IMR-90 (cell line): ENCODE results near the gene RSU1. TPM values are rescaled to one million over a fixed set of nuclear protein-coding genes. Genes with fewer than 3 reads are reported as not detected.

ENCODE experiments used
- ATAC-seq: fragments of 200-7000 bp; cut with Tn5 transposase; 2 replicates; pipeline ENCODE4 v1.9.1; 2020; ENCODE audit warnings: low read depth, mild to moderate bottlenecking, moderate library complexity
- BruUV-seq: library from RNA; stranded (reverse); fragments of 400-500 nt; replicated peaks from 2 replicates; lab custom pipeline; 2021; lab: Mats Ljungman, UMichigan
- CTCF ChIA-PET: fragments of 300-600 bp; formaldehyde crosslinking; extraction: SDS; loops from one replicate; lab custom pipeline; 2021; ENCODE audit warnings: antibody characterized with exemption; lab: Yijun Ruan, JAX
- POLR2A ChIA-PET: fragments of 300-600 bp; sonication (Branson Sonifier 250); formaldehyde crosslinking; loops from one replicate; lab custom pipeline; 2022; ENCODE audit warnings: antibody characterized with exemption; ENCODE audit not compliant: unreplicated experiment; lab: Charles Lee
- DNase-seq: peaks from one replicate; pipeline ENCODE4 v3.0.0; 2013
- H2AFZ ChIP-seq: replicated peaks from 2 replicates; pipeline ENCODE3; 2013; ENCODE audit warnings: low read length, mild to moderate bottlenecking; ENCODE audit not compliant: poor library complexity
- H2AK5ac ChIP-seq: 2 replicates; pipeline ENCODE4 v1.6.1; 2013; ENCODE audit warnings: low read depth, low read length, inconsistent platforms
- H2AK9ac ChIP-seq: replicated peaks from 2 replicates; pipeline ENCODE3; 2013; ENCODE audit warnings: mild to moderate bottlenecking, low read depth, low read length, moderate library complexity; ENCODE audit not compliant: poor library complexity
- H2BK120ac ChIP-seq: 2 replicates; pipeline ENCODE4 v1.6.1; 2013; ENCODE audit warnings: low read depth, low read length, inconsistent platforms
- H2BK15ac ChIP-seq: 3 replicates; pipeline ENCODE4 v1.6.1; 2013; ENCODE audit warnings: low read depth, low read length, inconsistent platforms
- H2BK20ac ChIP-seq: 2 replicates; pipeline ENCODE4 v1.6.1; 2013; ENCODE audit warnings: low read depth, mild to moderate bottlenecking, inconsistent platforms, low read length, moderate library complexity
- H2BK5ac ChIP-seq: 2 replicates; pipeline ENCODE4 v1.6.1; 2013; ENCODE audit warnings: mild to moderate bottlenecking, low read depth, low read length, inconsistent platforms; ENCODE audit not compliant: poor library complexity, severe bottlenecking
- H3K14ac ChIP-seq: replicated peaks from 2 replicates; pipeline ENCODE4 v1.6.1; 2013; ENCODE audit warnings: low read depth, low read length, inconsistent platforms
- H3K18ac ChIP-seq: 2 replicates; pipeline ENCODE4 v1.6.1; 2013; ENCODE audit warnings: low read depth, low read length, control low read depth
- H3K23ac ChIP-seq: 2 replicates; pipeline ENCODE4 v1.6.1; 2013; ENCODE audit warnings: low read depth, low read length, inconsistent platforms
- H3K27ac ChIP-seq: 2 replicates; pipeline ENCODE4 v1.5.1; 2013; ENCODE audit warnings: mild to moderate bottlenecking, control low read depth, low read length; ENCODE audit not compliant: insufficient read depth
- H3K27me3 ChIP-seq: 2 replicates; pipeline ENCODE4 v1.6.1; 2013; ENCODE audit warnings: low read length; ENCODE audit not compliant: control insufficient read depth, insufficient read depth
- H3K36me3 ChIP-seq: 2 replicates; pipeline ENCODE4 v1.6.1; 2013; ENCODE audit warnings: low read length, mixed read lengths; ENCODE audit not compliant: control insufficient read depth, insufficient read depth
- H3K4ac ChIP-seq: 2 replicates; pipeline ENCODE4 v1.6.1; 2013; ENCODE audit warnings: low read depth, low read length, inconsistent platforms
- H3K4me1 ChIP-seq: 2 replicates; pipeline ENCODE4 v1.6.1; 2013; ENCODE audit warnings: low read length, mixed read lengths; ENCODE audit not compliant: control insufficient read depth, insufficient read depth
- H3K4me2 ChIP-seq: 2 replicates; pipeline ENCODE4 v1.6.1; 2013; ENCODE audit warnings: low read depth, mild to moderate bottlenecking, control low read depth, low read length, moderate library complexity
- H3K4me3 ChIP-seq: 2 replicates; pipeline ENCODE4 v1.5.1; 2013; ENCODE audit warnings: low read depth, mild to moderate bottlenecking, control low read depth, low read length, moderate library complexity; ENCODE audit not compliant: insufficient read depth
- H3K56ac ChIP-seq: 2 replicates; pipeline ENCODE4 v1.6.1; 2013; ENCODE audit warnings: low read length, inconsistent platforms; ENCODE audit not compliant: insufficient read depth; ENCODE audit errors: extremely low read depth
- H3K79me1 ChIP-seq, 2 experiments: 2 replicates each; pipeline ENCODE4 v1.6.1; 2013; ENCODE audit warnings: low read length in 2 of 2, inconsistent platforms in 1 of 2, low read depth in 1 of 2
- H3K9ac ChIP-seq: 2 replicates; pipeline ENCODE4 v1.6.1; 2013; ENCODE audit warnings: low read depth, low read length, control low read depth
- H3K9me1 ChIP-seq: 2 replicates; pipeline ENCODE4 v1.6.1; 2013; ENCODE audit warnings: low read length, inconsistent platforms; ENCODE audit not compliant: insufficient read depth
- H3K9me3 ChIP-seq: 2 replicates; pipeline ENCODE4 v1.6.1; 2013; ENCODE audit warnings: low read length; ENCODE audit not compliant: control insufficient read depth, insufficient read depth
- H4K20me1 ChIP-seq: 2 replicates; pipeline ENCODE4 v1.6.1; 2013; ENCODE audit warnings: low read length, inconsistent platforms; ENCODE audit not compliant: insufficient read depth
- H4K5ac ChIP-seq: 2 replicates; pipeline ENCODE4 v1.6.1; 2013; ENCODE audit warnings: mild to moderate bottlenecking, low read depth, low read length, control low read depth
- H4K8ac ChIP-seq, 2 experiments: 2 replicates each; pipeline ENCODE4 v1.6.1; 2013; ENCODE audit warnings: low read depth in 2 of 2, low read length in 2 of 2, control low read depth in 1 of 2, inconsistent platforms in 1 of 2
- H4K91ac ChIP-seq: 2 replicates; pipeline ENCODE4 v1.6.1; 2013; ENCODE audit warnings: low read depth, low read length, inconsistent platforms; ENCODE audit not compliant: insufficient read depth
- NFE2L2 ChIP-seq: fragments of 150-350 bp; IDR thresholded peaks from 2 replicates; pipeline ENCODE4 v1.6.1; 2016; ENCODE audit warnings: low read depth, mild to moderate bottlenecking, low read length
- POLR2A ChIP-seq: IDR thresholded peaks from 2 replicates; pipeline ENCODE4 v1.6.1; 2012; ENCODE audit warnings: mild to moderate bottlenecking, low read depth, low read length
- RCOR1 ChIP-seq: IDR thresholded peaks from 2 replicates; pipeline ENCODE4 v1.6.1; 2012; ENCODE audit warnings: mild to moderate bottlenecking, low read length, improper control_type of control experiment; ENCODE audit not compliant: insufficient replicate concordance
- WGBS, 2 experiments: methylation state at CpG; one replicate each; pipeline versions ENCODE4 v1.1.5 to v1.1.7; 2013; ENCODE audit warnings: missing lambda C conversion rate in 2 of 2; ENCODE audit not compliant: insufficient read length in 1 of 2; ENCODE audit errors: extremely low coverage in 2 of 2; 5-methylcytosine and 5-hydroxymethylcytosine counted together
- dilution Hi-C: fragments of 300-500 bp; cut with HindIII; formaldehyde crosslinking; loops from one replicate; pipeline ENCODE4 v1.14.3; 2018; ENCODE audit warnings: low sequenced_read_pairs; ENCODE audit not compliant: unreplicated experiment
- in situ Hi-C: fragments of 300-500 bp; cut with MboI; formaldehyde crosslinking; loops from 3 replicates; pipeline ENCODE4 v1.14.3; 2019; ENCODE audit warnings: low sequenced_read_pairs, inconsistent platforms, mixed read lengths
- intact Hi-C: fragments of 100-400 bp; cut with micrococcal nuclease; formaldehyde crosslinking; loops from 2 replicates; pipeline ENCODE4 v1.10.0; 2022
- polyA plus RNA-seq, 3 experiments: library from polyadenylated mRNA; depleted of rRNA; stranded (reverse); fragments of >200 nt; gene quantifications; 2 replicates each; pipeline ENCODE4 v1.2.3, GENCODE V29; 2012; ENCODE audit warnings: low replicate concordance in 1 of 3
- total RNA-seq: library from RNA; depleted of rRNA; stranded (reverse); fragments of >200 nt; gene quantifications from 2 replicates; pipeline ENCODE4 v1.2.3, GENCODE V29; 2012

RSU1 gene
- total and polyA plus RNA-seq, 2 of the 4 experiments (the other 2 are of a cell fraction) = 134 to 148 TPM

GRCh38 chr10:16566202-16566805 lies 250.9 kb downstream of the RSU1 start:
- intact Hi-C loops = no loop called here
- H3K79me1 ChIP-seq = no peaks in the 10 kb centered on the region
- TF ChIP-seq RCOR1 = no peak
- TF ChIP-seq POLR2A = no peak
- TF ChIP-seq NFE2L2 = no peak
- no peak overlapping the region for H4K91ac ChIP-seq
- H3K56ac ChIP-seq = no peak overlapping the region
- BruUV-seq = no TSS peak
- no peak overlapping the region for H2BK120ac ChIP-seq
- no peak overlapping the region for H2BK15ac ChIP-seq
- H3K27me3 ChIP-seq = no peaks in the 10 kb centered on the region
- no peak overlapping the region for H2BK20ac ChIP-seq
- no peak overlapping the region for H3K4me2 ChIP-seq
- no peak overlapping the region for H3K4ac ChIP-seq
- ChIA-PET POLR2A (no interaction called here), CTCF (interaction anchor here (0.6 kb wide), 1 partner anchor 208 kb away, joined by 3 read pairs; no protein-coding TSS in a partner anchor)
- no peak overlapping the region for H3K23ac ChIP-seq
- no peak overlapping the region for H3K14ac ChIP-seq
- no peaks in the 10 kb centered on the region for H3K36me3 ChIP-seq
- DNase-seq (no peak), ATAC-seq (no peak)
- H4K5ac ChIP-seq = no peak overlapping the region
- no peaks in the 10 kb centered on the region for H3K9me3 ChIP-seq
- H3K27ac ChIP-seq = no peak overlapping the region
- H3K4me1 ChIP-seq = no peaks in the 10 kb centered on the region
- no peak overlapping the region for H4K8ac ChIP-seq
- H2AK5ac ChIP-seq = no peak overlapping the region
- no peak overlapping the region for H2AK9ac ChIP-seq
- no peaks in the 10 kb centered on the region for H3K9me1 ChIP-seq
- no peaks in the 10 kb centered on the region for H4K20me1 ChIP-seq
- in situ Hi-C loops = no loop called here
- no peak overlapping the region for H3K18ac ChIP-seq
- H3K9ac ChIP-seq = no peak overlapping the region
- 38% methylated on average over 5 of the region's 7 CpGs; no CpG with 5 or more reads in 1 of the 2 experiments for WGBS, 2 experiments
- H2AFZ ChIP-seq = no peak overlapping the region
- H3K4me3 ChIP-seq = 0 out of 2 replicates have a peak overlapping the region, but pooled peaks have one; percentile 10
- dilution Hi-C loops = no loop called here
- no peak overlapping the region for H2BK5ac ChIP-seq
